DND-41 (cell line): Measurements from ENCODE around the gene INPP5B.

ENCODE experiments used
- ATAC-seq: fragments of 200-7000 bp; cut with Tn5 transposase; 3 replicates; pipeline ENCODE4 v1.9.1; 2021; ENCODE audit warnings: low read depth; ENCODE audit not compliant: insufficient read depth
- DNase-seq: peaks from one replicate; pipeline ENCODE4 v3.0.0-alpha.2; 2020
- H2AFZ ChIP-seq: 2 replicates; pipeline ENCODE4 v1.6.0; 2012; ENCODE audit warnings: low read depth, low read length
- H3K27ac ChIP-seq: 2 replicates; pipeline ENCODE4 v1.5.1; 2012; ENCODE audit warnings: low read length, inconsistent platforms
- H3K27me3 ChIP-seq: fragments of 200-600 bp; sonication (generic); 2 replicates; pipeline ENCODE4 v1.6.0; 2012; ENCODE audit warnings: low read length, mild to moderate bottlenecking, inconsistent platforms; ENCODE audit not compliant: insufficient read depth, poor library complexity
- H3K36me3 ChIP-seq: 2 replicates; pipeline ENCODE4 v1.5.1; 2012; ENCODE audit warnings: low read length, inconsistent platforms; ENCODE audit not compliant: insufficient read depth
- H3K4me1 ChIP-seq: 2 replicates; pipeline ENCODE4 v1.5.1; 2012; ENCODE audit warnings: mild to moderate bottlenecking, low read length; ENCODE audit not compliant: insufficient read depth
- H3K4me2 ChIP-seq: 2 replicates; pipeline ENCODE4 v1.6.0; 2012; ENCODE audit warnings: mild to moderate bottlenecking, moderate library complexity, low read length, inconsistent platforms; ENCODE audit not compliant: insufficient read depth
- H3K4me3 ChIP-seq, 2 experiments: fragments of 200-600 bp in 1 of 2; shearing (Covaris generic) in 1 of 2; 2 replicates each; pipeline ENCODE4 v1.5.1; 2012 to 2016; ENCODE audit warnings: inconsistent platforms in 2 of 2, low read length in 2 of 2, mild to moderate bottlenecking in 2 of 2, low read depth in 1 of 2, moderate library complexity in 1 of 2
- H3K79me2 ChIP-seq: 2 replicates; pipeline ENCODE4 v1.6.0; 2012; ENCODE audit warnings: low read length, inconsistent platforms; ENCODE audit not compliant: insufficient read depth
- H3K9ac ChIP-seq: 2 replicates; pipeline ENCODE4 v1.6.0; 2012; ENCODE audit warnings: low read depth, mild to moderate bottlenecking, inconsistent platforms, low read length, moderate library complexity
- H3K9me3 ChIP-seq: 2 replicates; pipeline ENCODE4 v1.5.1; 2012; ENCODE audit warnings: low read length, moderate library complexity, mild to moderate bottlenecking, inconsistent platforms; ENCODE audit not compliant: insufficient read depth, severe bottlenecking
- H4K20me1 ChIP-seq: 2 replicates; pipeline ENCODE4 v1.6.0; 2012; ENCODE audit warnings: low read length; ENCODE audit not compliant: insufficient read depth
- CTCF ChIP-seq: IDR thresholded peaks from 2 replicates; pipeline ENCODE4 v1.5.1; 2012; ENCODE audit warnings: borderline replicate concordance, low read length, moderate library complexity, mild to moderate bottlenecking; ENCODE audit not compliant: poor library complexity, severe bottlenecking; ENCODE audit errors: extremely low read depth
- EZH2 ChIP-seq: IDR thresholded peaks from 3 replicates; pipeline ENCODE4 v1.6.1; 2012; ENCODE audit warnings: borderline replicate concordance, low read depth, mild to moderate bottlenecking, moderate library complexity, low read length, inconsistent platforms; ENCODE audit not compliant: severe bottlenecking

Gene INPP5B

GRCh38 chr1:37888022-37888700 lies 58.7 kb downstream of the INPP5B start:
- ATAC-seq, result no peak
- H3K4me2 ChIP-seq, result no peak overlapping the region

GRCh38 chr1:37884145-37884544 lies 62.7 kb downstream of the INPP5B start:
- no peak overlapping the region for H3K4me3 ChIP-seq
- peaks cover 70% of the 10 kb centered on the region for H3K36me3 ChIP-seq
- H3K4me1 ChIP-seq, result no peaks in the 10 kb centered on the region
- H3K9ac ChIP-seq, result no peak overlapping the region
- no peak for TF ChIP-seq CTCF
- no peak for TF ChIP-seq EZH2
- H3K9me3 ChIP-seq, result no peaks in the 10 kb centered on the region
- H2AFZ ChIP-seq, result no peak overlapping the region
- no peak overlapping the region for H3K4me2 ChIP-seq
- no peaks in the 10 kb centered on the region for H3K79me2 ChIP-seq
- H3K27ac ChIP-seq, result no peak overlapping the region
- ATAC-seq, result no peak
- DNase-seq, result no peak
- H4K20me1 ChIP-seq, result no peaks in the 10 kb centered on the region
- no peaks in the 10 kb centered on the region for H3K27me3 ChIP-seq

More at GRCh38 chr1:37888022-37888700, 58.7 kb downstream of the INPP5B start:
- no peak overlapping the region for H3K27ac ChIP-seq
- no peak for TF ChIP-seq CTCF
- TF ChIP-seq EZH2, result no peak
- no peak overlapping the region for H3K9ac ChIP-seq
- no peak overlapping the region for H2AFZ ChIP-seq
- DNase-seq, result no peak
- H3K9me3 ChIP-seq, result no peaks in the 10 kb centered on the region
- H3K4me3 ChIP-seq, result no peak overlapping the region
- no peaks in the 10 kb centered on the region for H4K20me1 ChIP-seq
- no peaks in the 10 kb centered on the region for H3K27me3 ChIP-seq
- peaks cover 52% of the 10 kb centered on the region for H3K36me3 ChIP-seq
- H3K4me1 ChIP-seq, result no peaks in the 10 kb centered on the region
- no peaks in the 10 kb centered on the region for H3K79me2 ChIP-seq

GRCh38 chr1:37883671-37884070 lies 63.2 kb downstream of the INPP5B start:
- H3K27me3 ChIP-seq, result no peaks in the 10 kb centered on the region
- no peak overlapping the region for H3K27ac ChIP-seq
- H3K36me3 ChIP-seq, result peaks cover 65% of the 10 kb centered on the region
- no peak overlapping the region for H3K9ac ChIP-seq
- H3K9me3 ChIP-seq, result no peaks in the 10 kb centered on the region
- TF ChIP-seq EZH2 (no peak), CTCF (no peak)
- no peak overlapping the region for H3K4me3 ChIP-seq
- no peaks in the 10 kb centered on the region for H3K4me1 ChIP-seq
- H3K4me2 ChIP-seq, result no peak overlapping the region
- no peaks in the 10 kb centered on the region for H4K20me1 ChIP-seq
- H2AFZ ChIP-seq, result no peak overlapping the region
- DNase-seq (no peak), ATAC-seq (no peak)
- H3K79me2 ChIP-seq, result no peaks in the 10 kb centered on the region
